Stomach (tissue), 9 donors: ENCODE results near the gene GLYATL1. TPM values are rescaled to one million over a fixed set of nuclear protein-coding genes. Genes with fewer than 3 reads are reported as not detected.

Experiments used
- DNase-seq, 2 donors: peaks; one replicate each; pipeline versions ENCODE4 v3.0.0 to v3.0.0-alpha.2; 2013 to 2019
- H3K27ac ChIP-seq, 5 donors: fragments of 200-600 bp in 4 of 5; sonication (generic) in 4 of 5; one replicate each; pipeline ENCODE4 v1.5.1; 2013 to 2019; ENCODE audit warnings: mild to moderate bottlenecking in 1 of 5, moderate library complexity in 1 of 5
- H3K27me3 ChIP-seq, 3 donors: fragments of 200-600 bp; sonication (generic); one replicate each; pipeline ENCODE4 v1.5.1; 2017 to 2019; ENCODE audit warnings: mixed run types in 1 of 3
- H3K36me3 ChIP-seq, 4 donors: fragments of 200-600 bp; sonication (generic); 1 replicate in 3 of 4; 2 replicates in 1 of 4; pipeline ENCODE4 v1.5.1; 2016 to 2019
- H3K4me1 ChIP-seq, 4 donors: fragments of 200-600 bp; sonication (generic); one replicate each; pipeline ENCODE4 v1.5.1; 2016 to 2019
- H3K4me3 ChIP-seq, 4 donors: fragments of 200-600 bp; sonication (generic) in 3 of 4; one replicate each; pipeline ENCODE4 v1.5.1; 2016 to 2019; ENCODE audit warnings: mild to moderate bottlenecking in 1 of 4
- H3K9me3 ChIP-seq, 4 donors: fragments of 200-600 bp; sonication (generic); one replicate each; pipeline ENCODE4 v1.5.1; 2016 to 2019
- EP300 ChIP-seq: sonication (generic); formaldehyde crosslinking; IDR thresholded peaks from one replicate; pipeline ENCODE4 v1.6.1; 2017; ENCODE audit warnings: antibody characterized with exemption
- POLR2A ChIP-seq, 4 donors: fragments of 450-650 bp; IDR thresholded peaks; one replicate each; pipeline ENCODE4 v1.6.1; 2016; ENCODE audit warnings: antibody characterized with exemption in 4 of 4, control low read depth in 2 of 4, mild to moderate bottlenecking in 1 of 4, moderate library complexity in 1 of 4
- POLR2AphosphoS5 ChIP-seq, 3 donors: sonication (generic); formaldehyde crosslinking; IDR thresholded peaks; one replicate each; pipeline ENCODE4 v1.6.1; 2016; ENCODE audit warnings: antibody characterized with exemption in 3 of 3
- WGBS, 5 donors: extraction: QIAGEN DNeasy Blood & Tissue Kit in 3 of 5; methylation state at CpG; one replicate each; pipeline versions ENCODE4 v1.1.5 to v1.1.7; 2013 to 2018; 5-methylcytosine and 5-hydroxymethylcytosine counted together
- intact Hi-C: fragments of 100-400 bp; cut with DNase I; formaldehyde crosslinking; loops from one replicate; pipeline ENCODE4 v1.15.1; 2023; ENCODE audit warnings: low total_unique reads
- polyA plus RNA-seq, 3 donors: library from polyadenylated mRNA; stranded (reverse); fragments of 200-250 nt; gene quantifications; one replicate each; pipeline ENCODE4 v1.2.3, GENCODE V29; 2013
- total RNA-seq, 5 donors: library from RNA; depleted of rRNA; stranded (reverse); fragments of >200 nt; gene quantifications; one replicate each; pipeline versions ENCODE4 v1.1.0 to v1.2.3, GENCODE V29; 2014 to 2016
- TF ChIP-seq, protein P1 (sequence below), 7 experiments: fragments of 450-650 bp in 4 of 7; fragments of 200-600 bp in 3 of 7; sonication (generic) in 3 of 7; IDR thresholded peaks; one replicate each; pipeline ENCODE4 v1.5.1; 2016 to 2019; ENCODE audit warnings: antibody characterized with exemption in 7 of 7, control low read depth in 2 of 7, mild to moderate bottlenecking in 1 of 7
- donor health status: healthy with polysubstance abuse.
- donor health status: Bipolar disorder and iron deficiency.
- donor health status: healthy.

GLYATL1 gene
- total and polyA plus RNA-seq, 8 donors: 0.73 to 13.4 (median 1.4) TPM; not detected in 3

DNA sequence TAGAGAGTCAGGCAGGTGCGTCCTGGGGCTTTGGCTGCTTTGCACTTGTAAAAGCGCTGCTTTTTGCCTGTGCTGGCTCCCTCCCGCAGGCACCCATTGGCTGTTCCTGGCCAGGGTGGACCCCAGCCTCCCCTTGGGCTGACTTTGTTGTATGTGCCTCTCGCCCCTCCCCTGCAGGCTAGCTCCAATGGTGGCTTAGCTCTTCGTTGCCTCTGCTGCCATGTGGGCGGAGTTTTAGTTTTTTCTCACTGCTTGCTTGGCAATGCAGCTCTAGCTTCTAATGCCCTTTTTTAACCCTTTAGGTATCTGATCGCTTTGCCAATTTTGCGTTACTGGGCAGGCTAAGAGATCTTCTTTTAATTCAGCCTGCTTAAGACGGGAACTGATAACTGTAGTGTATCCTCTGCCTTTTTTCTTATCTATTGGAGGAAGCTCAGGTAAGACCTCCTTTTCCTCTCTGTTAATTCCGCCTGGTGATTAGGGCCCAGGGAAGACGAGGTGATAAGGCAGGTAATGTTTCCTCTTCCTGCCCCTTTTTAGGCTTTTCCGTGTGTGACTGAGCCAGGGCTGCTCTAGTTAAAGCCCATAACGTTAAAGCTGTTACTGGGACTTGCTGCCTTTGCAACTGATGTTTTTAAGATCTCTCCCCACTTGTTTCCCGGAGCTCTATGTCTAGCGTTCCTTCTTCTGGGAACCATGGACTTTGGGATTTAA lies 11.7 kb upstream of the GLYATL1 start:
- H3K36me3 ChIP-seq: no peaks in the 10 kb centered on the region
- peaks cover 5 to 34% (median 24%) of the 10 kb centered on the region in 4 donors for H3K4me1 ChIP-seq
- H3K4me3 ChIP-seq: peak overlapping the region; percentile 19 to 31 (median 27)
- 1 to 4% (median 3%) methylated on average over 15 of the region's 15 CpGs for WGBS, 5 donors
- no peak for TF ChIP-seq POLR2AphosphoS5 (IDR thresholded peaks at IDR 0.05)
- no peak for TF ChIP-seq EP300
- TF ChIP-seq, protein P1, sequence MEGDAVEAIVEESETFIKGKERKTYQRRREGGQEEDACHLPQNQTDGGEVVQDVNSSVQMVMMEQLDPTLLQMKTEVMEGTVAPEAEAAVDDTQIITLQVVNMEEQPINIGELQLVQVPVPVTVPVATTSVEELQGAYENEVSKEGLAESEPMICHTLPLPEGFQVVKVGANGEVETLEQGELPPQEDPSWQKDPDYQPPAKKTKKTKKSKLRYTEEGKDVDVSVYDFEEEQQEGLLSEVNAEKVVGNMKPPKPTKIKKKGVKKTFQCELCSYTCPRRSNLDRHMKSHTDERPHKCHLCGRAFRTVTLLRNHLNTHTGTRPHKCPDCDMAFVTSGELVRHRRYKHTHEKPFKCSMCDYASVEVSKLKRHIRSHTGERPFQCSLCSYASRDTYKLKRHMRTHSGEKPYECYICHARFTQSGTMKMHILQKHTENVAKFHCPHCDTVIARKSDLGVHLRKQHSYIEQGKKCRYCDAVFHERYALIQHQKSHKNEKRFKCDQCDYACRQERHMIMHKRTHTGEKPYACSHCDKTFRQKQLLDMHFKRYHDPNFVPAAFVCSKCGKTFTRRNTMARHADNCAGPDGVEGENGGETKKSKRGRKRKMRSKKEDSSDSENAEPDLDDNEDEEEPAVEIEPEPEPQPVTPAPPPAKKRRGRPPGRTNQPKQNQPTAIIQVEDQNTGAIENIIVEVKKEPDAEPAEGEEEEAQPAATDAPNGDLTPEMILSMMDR (IDR thresholded peaks at IDR 0.05): no peak
- no peak for TF ChIP-seq POLR2A (IDR thresholded peaks at IDR 0.05)
- intact Hi-C loops: no loop called here
- no peaks in the 10 kb centered on the region for H3K9me3 ChIP-seq
- DNase-seq: peak; percentile 56 to 92
- H3K27me3 ChIP-seq: no peaks in the 10 kb centered on the region
- peak overlapping the region in 2 of 5 donors; percentile 5 to 23 for H3K27ac ChIP-seq

DNA sequence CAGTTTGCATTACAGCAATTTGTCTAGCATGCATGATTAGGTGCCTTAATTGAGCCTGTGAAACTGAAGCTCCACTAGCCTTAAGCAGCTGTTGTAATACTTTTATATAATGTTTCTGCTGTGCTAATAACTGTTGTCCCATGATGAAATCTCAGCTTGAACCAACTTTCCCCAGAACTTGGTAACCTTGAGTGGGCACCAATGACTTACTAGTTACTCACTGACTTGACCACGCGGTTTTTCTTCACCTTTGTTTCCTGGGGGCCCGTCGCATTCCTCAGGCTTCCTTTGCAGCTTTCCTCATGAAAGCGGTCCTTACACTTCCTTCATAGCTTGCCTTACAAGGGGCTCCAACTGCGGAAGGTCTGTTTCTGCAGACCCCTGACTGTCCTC lies 11.2 kb upstream of the GLYATL1 start:
- peak in 1 of 2 donors; percentile 45 for DNase-seq
- intact Hi-C loops: no loop called here
- H3K4me3 ChIP-seq: peak overlapping the region in 3 of 4 donors; percentile 25 to 31 (median 29)
- H3K27ac ChIP-seq: no peak overlapping the region
- no peaks in the 10 kb centered on the region for H3K36me3 ChIP-seq
- TF ChIP-seq POLR2AphosphoS5 (IDR thresholded peaks at IDR 0.05): no peak
- no peak for TF ChIP-seq POLR2A (IDR thresholded peaks at IDR 0.05)
- TF ChIP-seq, protein P1 (IDR thresholded peaks at IDR 0.05): no peak
- TF ChIP-seq EP300: no peak
- no peaks in the 10 kb centered on the region for H3K27me3 ChIP-seq
- peaks cover 5 to 30% (median 22%) of the 10 kb centered on the region in 4 donors for H3K4me1 ChIP-seq
- 13 to 29% (median 16%) methylated on average over 6 of the region's 6 CpGs for WGBS, 5 donors
- H3K9me3 ChIP-seq: no peaks in the 10 kb centered on the region

DNA sequence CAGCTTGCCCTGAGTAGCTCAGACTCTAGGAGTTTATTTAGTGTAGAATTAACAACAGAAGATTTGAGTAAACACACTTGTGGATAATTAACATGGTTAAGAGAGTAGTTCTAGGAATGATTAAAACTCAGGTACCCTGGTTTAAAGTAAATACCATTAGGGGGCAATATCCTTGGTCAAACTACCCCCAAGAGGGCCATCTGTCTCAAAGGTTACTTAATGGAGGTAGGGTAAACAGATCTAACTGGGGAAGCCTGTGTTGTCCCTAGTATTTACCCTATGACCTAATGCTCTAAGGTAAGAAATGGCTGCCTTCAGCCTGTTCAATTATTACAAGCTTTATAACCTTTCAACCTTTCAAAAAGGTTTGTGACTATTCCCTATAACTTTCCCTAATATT lies 10.6 kb upstream of the GLYATL1 start:
- no peak for DNase-seq
- Histone ChIP-seq H3K27me3 (no peaks in the 10 kb centered on the region), H3K27ac (no peak overlapping the region), H3K4me1 (peaks cover 5 to 24% (median 16%) of the 10 kb centered on the region in 4 donors), H3K9me3 (no peaks in the 10 kb centered on the region), H3K4me3 (no peak overlapping the region), H3K36me3 (no peaks in the 10 kb centered on the region)
- no peak for TF ChIP-seq POLR2A (IDR thresholded peaks at IDR 0.05)
- TF ChIP-seq, protein P1 (IDR thresholded peaks at IDR 0.05): no peak
- no peak for TF ChIP-seq EP300
- TF ChIP-seq POLR2AphosphoS5 (IDR thresholded peaks at IDR 0.05): no peak
- intact Hi-C loops: no loop called here

DNA sequence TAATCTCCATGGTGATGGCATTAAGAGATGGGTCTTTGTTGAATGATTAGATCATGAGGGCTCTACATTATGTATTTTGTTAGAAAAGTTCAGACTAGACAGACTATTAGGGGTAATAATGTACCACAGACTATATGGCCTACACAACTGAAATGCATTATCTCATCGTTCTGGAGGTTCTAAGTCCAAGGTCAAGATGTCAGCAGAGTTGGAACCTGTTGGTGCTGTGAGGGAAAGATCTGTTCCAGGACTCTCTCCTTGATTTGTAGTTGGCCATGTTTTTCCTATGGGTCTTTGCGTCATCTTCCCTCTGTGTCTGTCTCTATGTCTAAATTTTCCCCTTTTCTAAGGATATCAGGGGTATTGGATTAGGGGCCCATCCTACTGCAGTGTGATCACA lies 8.4 kb upstream of the GLYATL1 start:
- no peaks in the 10 kb centered on the region for H3K9me3 ChIP-seq
- H3K27me3 ChIP-seq: no peaks in the 10 kb centered on the region
- H3K4me3 ChIP-seq: no peak overlapping the region
- H3K36me3 ChIP-seq: no peaks in the 10 kb centered on the region
- DNase-seq: no peak
- intact Hi-C loops: no loop called here
- H3K4me1 ChIP-seq: peaks cover 5 to 20% (median 12%) of the 10 kb centered on the region in 4 donors
- 69 to 80% (median 76%) methylated on average over 2 of the region's 2 CpGs for WGBS, 5 donors
- no peak overlapping the region for H3K27ac ChIP-seq
- TF ChIP-seq EP300: no peak

DNA sequence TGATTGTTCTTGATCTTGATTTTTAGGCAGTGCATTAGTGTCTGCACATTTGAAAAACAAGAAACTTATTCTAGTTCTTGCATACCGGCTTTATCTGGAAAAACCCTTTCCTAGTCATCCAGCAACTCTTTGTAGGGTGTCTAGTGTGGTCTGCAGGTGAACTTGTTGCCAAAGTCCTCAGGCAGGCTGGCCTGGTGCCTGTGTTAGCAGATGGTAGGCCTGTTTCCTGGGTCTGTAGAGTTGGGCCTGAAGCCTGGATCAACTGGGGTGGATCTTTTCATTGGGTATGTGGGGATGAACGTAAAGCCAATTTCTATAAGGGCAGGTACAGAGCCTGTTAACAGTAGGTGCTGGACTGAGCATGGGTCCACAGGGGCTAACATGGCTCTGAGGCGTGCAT lies 5.6 kb upstream of the GLYATL1 start:
- Histone ChIP-seq H3K9me3 (no peaks in the 10 kb centered on the region), H3K4me1 (peaks cover 0 to 2% (median 0%) of the 10 kb centered on the region in 4 donors), H3K4me3 (no peak overlapping the region), H3K27me3 (no peaks in the 10 kb centered on the region), H3K27ac (no peak overlapping the region), H3K36me3 (no peaks in the 10 kb centered on the region)
- WGBS, 5 donors: 76 to 84% (median 79%) methylated on average over 3 of the region's 3 CpGs
- TF ChIP-seq POLR2AphosphoS5 (IDR thresholded peaks at IDR 0.05) (no peak), POLR2A (IDR thresholded peaks at IDR 0.05) (no peak), EP300 (no peak)
- TF ChIP-seq, protein P1 (IDR thresholded peaks at IDR 0.05): no peak
- no peak for DNase-seq
- intact Hi-C loops: no loop called here
